SK-N-SH (cell line): Measurements from ENCODE around the gene AGBL4. TPM values are rescaled to one million over a fixed set of nuclear protein-coding genes. Genes with fewer than 3 reads are reported as not detected.

Source experiments
- CTCF ChIA-PET: fragments of 300-600, 350-600 bp; formaldehyde crosslinking; extraction: SDS; loops from one replicate; lab custom pipeline; 2021; lab: Yijun Ruan, JAX
- POLR2A ChIA-PET: fragments of 350-600 bp; sonication (Branson Sonifier 250); formaldehyde crosslinking; extraction: SDS; loops from one replicate; lab custom pipeline; 2020; ENCODE audit warnings: antibody characterized with exemption, inconsistent platforms; lab: Yijun Ruan, JAX
- DNase-seq: peaks from one replicate; pipeline ENCODE4 v3.0.0; 2012
- H2AFZ ChIP-seq: fragments of 200-600 bp; sonication (generic); 2 replicates; pipeline ENCODE4 v1.8.1; 2016; ENCODE audit warnings: antibody characterized with exemption, mild to moderate bottlenecking, low read depth
- H3F3A ChIP-seq: fragments of 200-600 bp; sonication (generic); replicated peaks from 2 replicates; pipeline ENCODE3; 2016; ENCODE audit warnings: antibody characterized with exemption, mild to moderate bottlenecking; ENCODE audit not compliant: insufficient read depth
- H3K27ac ChIP-seq, 2 experiments: fragments of 200-500 bp in 1 of 2; fragments of 200-600 bp in 1 of 2; sonication (Bioruptor generic) in 1 of 2; sonication (generic), shearing (Covaris generic) in 1 of 2; 2 replicates each; pipeline versions ENCODE4 v1.5.1 to v1.6.1; 2014 to 2016; ENCODE audit warnings: low read depth in 2 of 2, inconsistent platforms in 1 of 2, low read length in 1 of 2, mild to moderate bottlenecking in 1 of 2, mixed read lengths in 1 of 2
- H3K27me3 ChIP-seq: fragments of 200-600 bp; sonication (generic), shearing (Covaris generic); 2 replicates; pipeline ENCODE4 v1.6.1; 2016; ENCODE audit warnings: mixed run types; ENCODE audit not compliant: insufficient read depth
- H3K36me3 ChIP-seq, 2 experiments: fragments of 200-500 bp in 1 of 2; fragments of 200-600 bp in 1 of 2; sonication (Bioruptor generic) in 1 of 2; sonication (generic) in 1 of 2; replicated peaks in 1 of 2; 2 replicates each; pipeline versions ENCODE3 to v1.5.1; 2014 to 2016; ENCODE audit warnings: low read length in 1 of 2, mild to moderate bottlenecking in 1 of 2; ENCODE audit not compliant: insufficient read depth in 2 of 2, control insufficient read depth in 1 of 2
- H3K4me1 ChIP-seq, 2 experiments: fragments of 200-500 bp in 1 of 2; fragments of 200-600 bp in 1 of 2; sonication (Bioruptor generic) in 1 of 2; sonication (generic), shearing (Covaris generic) in 1 of 2; 2 replicates each; pipeline versions ENCODE4 v1.5.1 to v1.6.1; 2014 to 2016; ENCODE audit warnings: low read depth in 1 of 2, low read length in 1 of 2, mixed run types in 1 of 2; ENCODE audit not compliant: insufficient read depth in 2 of 2, control insufficient read depth in 1 of 2
- H3K4me2 ChIP-seq: fragments of 200-600 bp; sonication (generic), shearing (Covaris generic); 2 replicates; pipeline ENCODE4 v1.6.1; 2017; ENCODE audit warnings: mixed run types
- H3K4me3 ChIP-seq, 2 experiments: fragments of 200-500 bp in 1 of 2; fragments of 200-600 bp in 1 of 2; sonication (Bioruptor generic) in 1 of 2; sonication (generic), shearing (Covaris generic) in 1 of 2; 2 replicates each; pipeline versions ENCODE4 v1.5.1 to v1.8.1; 2014 to 2016; ENCODE audit warnings: low read depth in 2 of 2, inconsistent platforms in 1 of 2, low read length in 1 of 2, mild to moderate bottlenecking in 1 of 2, mixed read lengths in 1 of 2, moderate library complexity in 1 of 2
- H3K79me2 ChIP-seq: fragments of 200-600 bp; sonication (generic); 2 replicates; pipeline ENCODE4 v1.8.1; 2017; ENCODE audit warnings: mild to moderate bottlenecking; ENCODE audit not compliant: insufficient read depth
- H3K9ac ChIP-seq: fragments of 200-600 bp; sonication (generic); 2 replicates; pipeline ENCODE4 v1.6.1; 2017; ENCODE audit warnings: mixed run types
- H3K9me2 ChIP-seq: fragments of 200-600 bp; sonication (generic); 2 replicates; pipeline ENCODE4 v1.6.1; 2017; ENCODE audit warnings: mixed run types
- H3K9me3 ChIP-seq: fragments of 200-600 bp; sonication (generic); 2 replicates; pipeline ENCODE4 v1.6.1; 2017; ENCODE audit warnings: mixed run types, mild to moderate bottlenecking, moderate library complexity
- H4K20me1 ChIP-seq: fragments of 200-600 bp; sonication (generic); 2 replicates; pipeline ENCODE4 v1.6.1; 2017; ENCODE audit warnings: mild to moderate bottlenecking, mixed run types; ENCODE audit not compliant: insufficient read depth
- CHD2 ChIP-seq: fragments of 150-350 bp; IDR thresholded peaks from 2 replicates; pipeline ENCODE4 v1.6.1; 2018; ENCODE audit warnings: low read length; ENCODE audit not compliant: partially characterized antibody
- ELF1 ChIP-seq: IDR thresholded peaks from 2 replicates; pipeline ENCODE4 v1.4.0; 2012
- FOSL2 ChIP-seq: IDR thresholded peaks from 2 replicates; pipeline ENCODE4 v1.4.0; 2012; ENCODE audit warnings: low read depth, mild to moderate bottlenecking, moderate library complexity, borderline replicate concordance
- GATA2 ChIP-seq: sonication (generic); formaldehyde crosslinking; IDR thresholded peaks from 2 replicates; pipeline ENCODE4 v1.5.0; 2020; ENCODE audit warnings: mild to moderate bottlenecking, missing genetic modification reagents
- JUND ChIP-seq: IDR thresholded peaks from 2 replicates; pipeline ENCODE4 v1.4.0; 2012
- MEF2A ChIP-seq: IDR thresholded peaks from 2 replicates; pipeline ENCODE4 v1.4.0; 2012; ENCODE audit warnings: low read depth, borderline replicate concordance
- MXI1 ChIP-seq: IDR thresholded peaks from 2 replicates; pipeline ENCODE4 v1.6.1; 2012; ENCODE audit warnings: mild to moderate bottlenecking, low read depth, low read length, improper control_type of control experiment
- NFIC ChIP-seq: IDR thresholded peaks from 2 replicates; pipeline ENCODE4 v1.4.0; 2012; ENCODE audit warnings: borderline replicate concordance
- POLR2AphosphoS5 ChIP-seq: IDR thresholded peaks from 2 replicates; pipeline ENCODE4 v1.6.1; 2012; ENCODE audit warnings: low read depth, low read length
- RXRA ChIP-seq: IDR thresholded peaks from 2 replicates; pipeline ENCODE4 v1.4.0; 2012; ENCODE audit warnings: low read depth, mild to moderate bottlenecking, borderline replicate concordance
- SIN3A ChIP-seq: IDR thresholded peaks from 2 replicates; pipeline ENCODE4 v1.6.1; 2012; ENCODE audit warnings: low read depth, mild to moderate bottlenecking, low read length, moderate library complexity, borderline replicate concordance
- TAF1 ChIP-seq: IDR thresholded peaks from 2 replicates; pipeline ENCODE4 v1.6.1; 2012; ENCODE audit warnings: low read depth, mild to moderate bottlenecking, low read length, moderate library complexity, borderline replicate concordance
- TEAD4 ChIP-seq: IDR thresholded peaks from 2 replicates; pipeline ENCODE4 v1.4.0; 2012; ENCODE audit warnings: mild to moderate bottlenecking, borderline replicate concordance; ENCODE audit not compliant: insufficient read depth
- YY1 ChIP-seq: IDR thresholded peaks from 2 replicates; pipeline ENCODE4 v1.4.0; 2012; ENCODE audit warnings: low read depth, mild to moderate bottlenecking
- WGBS: methylation state at CpG from one replicate; pipeline ENCODE4 v1.1.6; 2017; ENCODE audit warnings: low lambda C conversion rate; 5-methylcytosine and 5-hydroxymethylcytosine counted together
- polyA plus RNA-seq, 3 experiments: library from polyadenylated mRNA; depleted of rRNA; stranded (reverse); fragments of >200 nt; gene quantifications; 2 replicates each; pipeline ENCODE4 v1.2.3, GENCODE V29; 2012
- TF ChIP-seq, protein P1 (sequence below): IDR thresholded peaks from 2 replicates; pipeline ENCODE4 v1.6.1; 2012; ENCODE audit warnings: mild to moderate bottlenecking, low read depth, low read length, moderate library complexity
- TF ChIP-seq, protein P2 (sequence below): fragments of 200-600 bp; sonication (generic); IDR thresholded peaks from 2 replicates; pipeline ENCODE4 v1.6.1; 2017; ENCODE audit warnings: antibody characterized with exemption, mild to moderate bottlenecking, moderate library complexity
- TF ChIP-seq, protein P3 (sequence below): IDR thresholded peaks from 2 replicates; pipeline ENCODE4; 2012
- TF ChIP-seq, protein P4 (sequence below): IDR thresholded peaks from 2 replicates; pipeline ENCODE4 v1.4.0; 2012; ENCODE audit warnings: low read depth, borderline replicate concordance

The AGBL4 gene
- polyA plus RNA-seq, 1 of the 3 experiments (the other 2 are of a cell fraction), result 0.07 TPM

DNA sequence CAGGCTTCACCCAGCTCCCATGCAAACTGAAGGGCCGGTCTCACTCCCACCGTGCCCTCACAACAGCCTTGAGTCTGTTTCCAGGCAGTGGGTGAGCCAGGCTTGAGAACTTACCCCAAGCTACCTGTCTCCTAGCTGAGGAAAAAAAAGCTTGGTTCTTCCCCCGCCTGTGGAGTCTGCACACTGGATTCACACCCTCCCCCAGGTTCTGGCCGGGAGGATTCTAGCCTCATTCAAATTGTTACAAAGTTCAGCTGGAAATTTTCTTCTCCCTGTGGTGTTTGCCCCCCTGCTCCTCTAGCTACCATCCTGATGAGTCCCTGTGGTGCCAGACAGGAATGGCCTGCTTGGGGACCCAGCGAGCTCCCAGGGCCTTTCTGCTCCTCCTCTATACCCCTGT is 471.7 kb downstream of the AGBL4 start:
- H3K4me2 ChIP-seq, result no peak overlapping the region
- no peaks in the 10 kb centered on the region for H3K36me3 ChIP-seq
- H3K79me2 ChIP-seq, result no peaks in the 10 kb centered on the region
- DNase-seq, result no peak
- H3K9me3 ChIP-seq, result no peaks in the 10 kb centered on the region
- POLR2A ChIA-PET, result no interaction called here
- no peaks in the 10 kb centered on the region for H3K27me3 ChIP-seq
- no peaks in the 10 kb centered on the region for H3K9me2 ChIP-seq
- H3K27ac ChIP-seq, result no peak overlapping the region
- WGBS, result 40% methylated on average over 3 of the region's 5 CpGs
- no peak overlapping the region for H3K4me3 ChIP-seq
- H3K4me1 ChIP-seq, result no peaks in the 10 kb centered on the region
- TF ChIP-seq RXRA (no peak), MXI1 (no peak), JUND (no peak), SIN3A (no peak), CHD2 (no peak), GATA2 (CRISPR knock-in tag) (no peak), TEAD4 (no peak), YY1 (no peak), FOSL2 (no peak), TAF1 (no peak), ELF1 (no peak), NFIC (no peak), MEF2A (no peak), POLR2AphosphoS5 (no peak)
- TF ChIP-seq, protein P1, sequence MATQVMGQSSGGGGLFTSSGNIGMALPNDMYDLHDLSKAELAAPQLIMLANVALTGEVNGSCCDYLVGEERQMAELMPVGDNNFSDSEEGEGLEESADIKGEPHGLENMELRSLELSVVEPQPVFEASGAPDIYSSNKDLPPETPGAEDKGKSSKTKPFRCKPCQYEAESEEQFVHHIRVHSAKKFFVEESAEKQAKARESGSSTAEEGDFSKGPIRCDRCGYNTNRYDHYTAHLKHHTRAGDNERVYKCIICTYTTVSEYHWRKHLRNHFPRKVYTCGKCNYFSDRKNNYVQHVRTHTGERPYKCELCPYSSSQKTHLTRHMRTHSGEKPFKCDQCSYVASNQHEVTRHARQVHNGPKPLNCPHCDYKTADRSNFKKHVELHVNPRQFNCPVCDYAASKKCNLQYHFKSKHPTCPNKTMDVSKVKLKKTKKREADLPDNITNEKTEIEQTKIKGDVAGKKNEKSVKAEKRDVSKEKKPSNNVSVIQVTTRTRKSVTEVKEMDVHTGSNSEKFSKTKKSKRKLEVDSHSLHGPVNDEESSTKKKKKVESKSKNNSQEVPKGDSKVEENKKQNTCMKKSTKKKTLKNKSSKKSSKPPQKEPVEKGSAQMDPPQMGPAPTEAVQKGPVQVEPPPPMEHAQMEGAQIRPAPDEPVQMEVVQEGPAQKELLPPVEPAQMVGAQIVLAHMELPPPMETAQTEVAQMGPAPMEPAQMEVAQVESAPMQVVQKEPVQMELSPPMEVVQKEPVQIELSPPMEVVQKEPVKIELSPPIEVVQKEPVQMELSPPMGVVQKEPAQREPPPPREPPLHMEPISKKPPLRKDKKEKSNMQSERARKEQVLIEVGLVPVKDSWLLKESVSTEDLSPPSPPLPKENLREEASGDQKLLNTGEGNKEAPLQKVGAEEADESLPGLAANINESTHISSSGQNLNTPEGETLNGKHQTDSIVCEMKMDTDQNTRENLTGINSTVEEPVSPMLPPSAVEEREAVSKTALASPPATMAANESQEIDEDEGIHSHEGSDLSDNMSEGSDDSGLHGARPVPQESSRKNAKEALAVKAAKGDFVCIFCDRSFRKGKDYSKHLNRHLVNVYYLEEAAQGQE, result no peak
- TF ChIP-seq, protein P2, sequence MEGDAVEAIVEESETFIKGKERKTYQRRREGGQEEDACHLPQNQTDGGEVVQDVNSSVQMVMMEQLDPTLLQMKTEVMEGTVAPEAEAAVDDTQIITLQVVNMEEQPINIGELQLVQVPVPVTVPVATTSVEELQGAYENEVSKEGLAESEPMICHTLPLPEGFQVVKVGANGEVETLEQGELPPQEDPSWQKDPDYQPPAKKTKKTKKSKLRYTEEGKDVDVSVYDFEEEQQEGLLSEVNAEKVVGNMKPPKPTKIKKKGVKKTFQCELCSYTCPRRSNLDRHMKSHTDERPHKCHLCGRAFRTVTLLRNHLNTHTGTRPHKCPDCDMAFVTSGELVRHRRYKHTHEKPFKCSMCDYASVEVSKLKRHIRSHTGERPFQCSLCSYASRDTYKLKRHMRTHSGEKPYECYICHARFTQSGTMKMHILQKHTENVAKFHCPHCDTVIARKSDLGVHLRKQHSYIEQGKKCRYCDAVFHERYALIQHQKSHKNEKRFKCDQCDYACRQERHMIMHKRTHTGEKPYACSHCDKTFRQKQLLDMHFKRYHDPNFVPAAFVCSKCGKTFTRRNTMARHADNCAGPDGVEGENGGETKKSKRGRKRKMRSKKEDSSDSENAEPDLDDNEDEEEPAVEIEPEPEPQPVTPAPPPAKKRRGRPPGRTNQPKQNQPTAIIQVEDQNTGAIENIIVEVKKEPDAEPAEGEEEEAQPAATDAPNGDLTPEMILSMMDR, result no peak
- TF ChIP-seq, protein P3, sequence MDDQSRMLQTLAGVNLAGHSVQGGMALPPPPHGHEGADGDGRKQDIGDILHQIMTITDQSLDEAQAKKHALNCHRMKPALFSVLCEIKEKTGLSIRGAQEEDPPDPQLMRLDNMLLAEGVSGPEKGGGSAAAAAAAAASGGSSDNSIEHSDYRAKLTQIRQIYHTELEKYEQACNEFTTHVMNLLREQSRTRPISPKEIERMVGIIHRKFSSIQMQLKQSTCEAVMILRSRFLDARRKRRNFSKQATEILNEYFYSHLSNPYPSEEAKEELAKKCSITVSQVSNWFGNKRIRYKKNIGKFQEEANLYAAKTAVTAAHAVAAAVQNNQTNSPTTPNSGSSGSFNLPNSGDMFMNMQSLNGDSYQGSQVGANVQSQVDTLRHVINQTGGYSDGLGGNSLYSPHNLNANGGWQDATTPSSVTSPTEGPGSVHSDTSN, result no peak
- TF ChIP-seq, protein P4, sequence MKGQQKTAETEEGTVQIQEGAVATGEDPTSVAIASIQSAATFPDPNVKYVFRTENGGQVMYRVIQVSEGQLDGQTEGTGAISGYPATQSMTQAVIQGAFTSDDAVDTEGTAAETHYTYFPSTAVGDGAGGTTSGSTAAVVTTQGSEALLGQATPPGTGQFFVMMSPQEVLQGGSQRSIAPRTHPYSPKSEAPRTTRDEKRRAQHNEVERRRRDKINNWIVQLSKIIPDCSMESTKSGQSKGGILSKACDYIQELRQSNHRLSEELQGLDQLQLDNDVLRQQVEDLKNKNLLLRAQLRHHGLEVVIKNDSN, result no peak
- H2AFZ ChIP-seq, result no peak overlapping the region
- no peaks in the 10 kb centered on the region for H3F3A ChIP-seq
- CTCF ChIA-PET, result no interaction called here
- no peak overlapping the region for H3K9ac ChIP-seq
- no peaks in the 10 kb centered on the region for H4K20me1 ChIP-seq
